Activated CD8-positive, alpha-beta T cell treated with anti-CD3 and anti-CD28 coated beads for 36 hours (primary cell): ENCODE measurements around the gene STAC3. TPM values are rescaled to one million over a fixed set of nuclear protein-coding genes. Genes with fewer than 3 reads are reported as not detected.
"Not testable (repeated sequence)": the region's sequence is repeated elsewhere in the genome, so short reads cannot be mapped to it uniquely, and the experiment has no call there.

ENCODE experiments used
- ATAC-seq: fragments of 200-7000 bp; cut with Tn5 transposase; one replicate; pipeline ENCODE4 v1.10.0; 2021; ENCODE audit warnings: mild to moderate bottlenecking, moderate library complexity
- CTCF ChIA-PET: fragments of 350-600 bp; sonication (Branson Sonifier 250); formaldehyde crosslinking; loops from one replicate; lab custom pipeline; 2021; ENCODE audit warnings: antibody characterized with exemption; lab: Charles Lee
- POLR2A ChIA-PET: fragments of 350-600 bp; sonication (Branson Sonifier 250); formaldehyde crosslinking; loops from one replicate; lab custom pipeline; 2021; ENCODE audit warnings: antibody characterized with exemption; lab: Charles Lee
- DNase-seq: peaks from one replicate; pipeline ENCODE4 v3.0.0-alpha.2; 2020
- H3K27ac Mint-ChIP-seq: one replicate; pipeline ENCODE4 v1.8.0; 2021; ENCODE audit warnings: mild to moderate bottlenecking, mixed read lengths
- H3K27me3 Mint-ChIP-seq: one replicate; pipeline ENCODE4 v1.8.0; 2021; ENCODE audit warnings: mixed read lengths
- H3K36me3 Mint-ChIP-seq: one replicate; pipeline ENCODE4 v1.8.0; 2021; ENCODE audit warnings: low read depth, mixed read lengths
- H3K4me1 Mint-ChIP-seq: one replicate; pipeline ENCODE4 v1.8.0; 2021; ENCODE audit warnings: low read depth, mixed read lengths
- H3K4me3 Mint-ChIP-seq: one replicate; pipeline ENCODE4 v1.8.0; 2021; ENCODE audit warnings: mild to moderate bottlenecking, moderate library complexity, mixed read lengths
- H3K9me3 Mint-ChIP-seq: one replicate; pipeline ENCODE4 v1.8.0; 2021; ENCODE audit warnings: mixed read lengths
- intact Hi-C: fragments of 100-400 bp; cut with micrococcal nuclease; formaldehyde crosslinking; loops from one replicate; pipeline ENCODE4 v1.10.0; 2022
- total RNA-seq, 2 experiments: library from RNA; stranded (reverse); gene quantifications; one replicate each; pipeline ENCODE4 v1.2.3, GENCODE V29; 2021
- TF ChIP-seq, protein P1 (sequence below): fragments of 200-600 bp; IDR thresholded peaks from one replicate; pipeline ENCODE4 v1.8.0; 2022; ENCODE audit warnings: antibody characterized with exemption, mild to moderate bottlenecking

Gene STAC3
- total RNA-seq, 2 experiments from 2014 or later, result 1.7 to 2.1 TPM

DNA sequence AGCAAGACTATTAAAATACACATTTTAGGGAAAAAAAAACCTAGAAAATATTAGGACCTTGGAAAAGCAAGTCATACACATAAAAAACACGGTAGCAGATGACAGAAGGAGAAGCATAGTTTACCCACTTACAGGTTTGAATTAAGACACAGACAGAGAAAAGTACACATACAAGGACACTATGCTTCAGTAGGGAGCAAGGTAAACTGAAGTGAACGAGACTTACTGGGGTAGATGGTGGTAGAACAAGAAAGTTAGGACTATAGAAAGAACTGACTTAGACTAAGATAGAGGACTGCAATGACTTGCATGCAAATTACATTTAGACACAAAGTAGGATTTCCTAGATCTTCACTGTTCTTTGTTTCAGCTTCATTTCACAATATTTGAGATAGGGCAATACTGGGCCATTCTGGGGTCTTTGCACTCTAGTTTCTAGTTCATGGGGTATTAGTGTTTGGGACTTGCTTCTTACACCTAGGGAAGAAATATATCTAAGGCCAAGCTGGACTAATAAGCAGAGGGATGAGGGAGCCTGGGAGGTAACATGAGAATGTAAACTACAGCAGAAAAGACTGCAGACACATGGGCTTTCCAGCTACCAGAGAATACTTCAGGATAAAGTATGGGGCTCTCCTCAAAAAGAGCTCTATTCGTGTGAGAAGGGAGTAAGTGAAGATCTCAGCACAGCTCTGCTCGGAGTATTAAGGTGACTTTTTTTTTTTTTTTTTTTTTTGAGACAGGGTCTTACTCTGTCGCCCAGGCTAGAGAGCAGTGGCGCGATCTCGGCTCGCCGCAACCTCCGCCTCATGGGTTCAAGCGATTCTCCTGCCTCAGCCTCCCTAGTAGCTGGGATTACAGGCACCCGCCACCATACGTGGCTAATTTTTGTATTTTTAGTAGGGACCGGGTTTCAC lies 27.7 kb upstream of the STAC3 start:
- intact Hi-C loops, result no loop called here
- Mint-ChIP-seq H3K4me1 (peaks cover 25% of the 10 kb centered on the region), H3K9me3 (no peaks in the 10 kb centered on the region), H3K36me3 (peaks cover 37% of the 10 kb centered on the region), H3K27me3 (no peaks in the 10 kb centered on the region), H3K27ac (peak overlapping the region; percentile 74), H3K4me3 (no peak overlapping the region)
- ATAC-seq, result no peak
- TF ChIP-seq, protein P1, sequence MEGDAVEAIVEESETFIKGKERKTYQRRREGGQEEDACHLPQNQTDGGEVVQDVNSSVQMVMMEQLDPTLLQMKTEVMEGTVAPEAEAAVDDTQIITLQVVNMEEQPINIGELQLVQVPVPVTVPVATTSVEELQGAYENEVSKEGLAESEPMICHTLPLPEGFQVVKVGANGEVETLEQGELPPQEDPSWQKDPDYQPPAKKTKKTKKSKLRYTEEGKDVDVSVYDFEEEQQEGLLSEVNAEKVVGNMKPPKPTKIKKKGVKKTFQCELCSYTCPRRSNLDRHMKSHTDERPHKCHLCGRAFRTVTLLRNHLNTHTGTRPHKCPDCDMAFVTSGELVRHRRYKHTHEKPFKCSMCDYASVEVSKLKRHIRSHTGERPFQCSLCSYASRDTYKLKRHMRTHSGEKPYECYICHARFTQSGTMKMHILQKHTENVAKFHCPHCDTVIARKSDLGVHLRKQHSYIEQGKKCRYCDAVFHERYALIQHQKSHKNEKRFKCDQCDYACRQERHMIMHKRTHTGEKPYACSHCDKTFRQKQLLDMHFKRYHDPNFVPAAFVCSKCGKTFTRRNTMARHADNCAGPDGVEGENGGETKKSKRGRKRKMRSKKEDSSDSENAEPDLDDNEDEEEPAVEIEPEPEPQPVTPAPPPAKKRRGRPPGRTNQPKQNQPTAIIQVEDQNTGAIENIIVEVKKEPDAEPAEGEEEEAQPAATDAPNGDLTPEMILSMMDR, result no peak
- DNase-seq, result no peak
- ChIA-PET POLR2A (interaction anchor here (1.0 kb wide), 1 partner anchor 154 kb away, joined by 3 read pairs; no protein-coding TSS in a partner anchor), CTCF (interaction anchor here (1.0 to 2.5 kb wide), 5 partner anchors 13 to 180 kb away, joined by 3 to 6 read pairs (median 4); partner anchors contain the start of gene INHBE)

DNA sequence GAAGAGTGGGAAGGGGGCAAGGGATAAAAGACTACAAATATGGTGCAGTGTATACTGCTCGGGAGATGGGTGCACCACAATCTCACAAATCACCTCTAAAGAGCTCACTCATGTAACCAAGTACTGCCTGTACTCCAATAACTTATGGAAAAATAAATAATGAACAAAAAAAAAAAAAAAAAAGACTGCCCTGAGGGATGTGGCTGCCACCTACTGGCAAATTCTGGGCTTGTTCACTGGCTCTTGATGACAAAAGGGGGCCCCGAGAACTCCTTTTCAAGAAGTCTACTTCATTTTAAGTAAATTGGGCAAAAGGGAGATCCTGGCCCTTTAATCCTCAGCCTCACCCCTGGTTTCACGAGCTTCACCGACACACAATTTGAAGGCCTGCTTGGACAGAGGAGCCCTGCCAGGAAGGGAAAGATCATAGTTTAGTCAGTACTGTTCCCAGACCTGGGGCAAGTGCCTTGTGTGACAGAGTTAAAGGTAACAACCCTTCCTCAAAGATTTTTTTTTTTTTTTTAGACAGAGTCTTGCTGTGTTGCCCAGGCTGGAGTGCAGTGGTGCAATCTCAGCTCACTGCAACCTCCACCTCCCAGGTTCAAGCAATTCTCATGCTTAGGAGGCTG lies 26.1 kb upstream of the STAC3 start:
- CTCF ChIA-PET, result interaction anchor here (0.8 to 2.5 kb wide), 14 partner anchors 9 to 183 kb away, joined by 3 to 10 read pairs (median 4); partner anchors contain the start of genes GLI1 and INHBE
- H3K4me3 Mint-ChIP-seq, result no peak overlapping the region
- peaks cover 25% of the 10 kb centered on the region for H3K4me1 Mint-ChIP-seq
- intact Hi-C loops, result no loop called here
- DNase-seq (peak; percentile 67), ATAC-seq (no peak)
- TF ChIP-seq, protein P1, result peak; percentile 19
- no peaks in the 10 kb centered on the region for H3K27me3 Mint-ChIP-seq
- POLR2A ChIA-PET, result interaction anchor here (0.5 to 0.7 kb wide), 3 partner anchors 10 to 25 kb away, joined by 3 read pairs; no protein-coding TSS in a partner anchor
- no peaks in the 10 kb centered on the region for H3K9me3 Mint-ChIP-seq
- H3K27ac Mint-ChIP-seq, result no peak overlapping the region
- H3K36me3 Mint-ChIP-seq, result peaks cover 41% of the 10 kb centered on the region

DNA sequence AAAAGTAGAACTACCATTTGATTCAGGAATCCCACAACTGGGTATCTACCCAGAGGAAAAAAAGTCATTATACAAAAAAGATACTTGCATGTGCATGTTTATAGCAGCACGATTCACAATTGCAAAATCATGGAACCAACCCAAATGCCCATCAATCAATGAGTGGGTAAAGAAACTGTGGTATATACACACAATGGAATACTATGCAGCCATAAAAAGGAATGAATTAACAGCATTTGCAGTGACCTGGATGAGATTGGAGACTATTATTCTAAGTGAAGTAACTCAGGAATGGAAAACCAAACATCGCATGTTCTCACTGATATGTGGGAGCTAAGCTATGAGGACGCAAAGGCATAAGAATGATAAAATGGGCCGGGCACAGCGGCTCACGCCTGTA lies 25.2 kb upstream of the STAC3 start:
- intact Hi-C loops, H3K27ac Mint-ChIP-seq, POLR2A ChIA-PET, ATAC-seq, H3K9me3 Mint-ChIP-seq, H3K4me3 Mint-ChIP-seq, H3K27me3 Mint-ChIP-seq, DNase-seq: not testable (repeated sequence)
- Mint-ChIP-seq H3K36me3 (peaks cover 40% of the 10 kb centered on the region), H3K4me1 (peaks cover 25% of the 10 kb centered on the region)
- CTCF ChIA-PET, result interaction anchor here (1.2 to 1.9 kb wide), 4 partner anchors 33 to 182 kb away, joined by 4 to 8 read pairs (median 5); partner anchors contain the start of genes GLI1 and INHBE

DNA sequence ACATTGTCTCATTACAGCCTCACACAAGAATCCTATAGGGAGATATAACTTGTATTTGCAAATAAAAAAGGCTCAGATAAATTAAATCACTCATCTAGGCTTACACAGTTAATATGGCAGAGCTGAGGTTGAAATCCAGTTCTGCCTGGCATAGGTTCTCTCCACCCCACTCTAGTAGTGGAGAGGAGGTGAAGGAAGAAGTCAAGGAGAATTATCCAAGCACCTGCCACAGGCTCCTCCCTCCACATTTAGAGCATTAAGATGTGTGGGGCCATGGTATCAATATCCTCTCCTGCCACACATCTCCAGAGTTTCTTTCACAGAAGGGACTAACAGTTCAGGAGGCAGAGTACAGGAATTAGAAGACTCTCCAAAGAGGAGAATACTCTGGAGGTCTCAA lies 22.5 kb upstream of the STAC3 start:
- Mint-ChIP-seq H3K4me1 (peaks cover 5% of the 10 kb centered on the region), H3K9me3 (no peaks in the 10 kb centered on the region), H3K27ac (no peak overlapping the region), H3K27me3 (no peaks in the 10 kb centered on the region), H3K36me3 (peaks cover 33% of the 10 kb centered on the region), H3K4me3 (no peak overlapping the region)
- DNase-seq (no peak), ATAC-seq (no peak)
- POLR2A ChIA-PET, result interaction anchor here (1.0 kb wide), 1 partner anchor 9 kb away, joined by 3 read pairs; no protein-coding TSS in a partner anchor
- intact Hi-C loops, result no loop called here
- CTCF ChIA-PET, result interaction anchor here (0.8 to 2.5 kb wide), 6 partner anchors 12 to 185 kb away, joined by 3 to 7 read pairs (median 4); no protein-coding TSS in a partner anchor
- TF ChIP-seq, protein P1, result no peak
